ENCODE results near the gene DNMT3A.

Gene DNMT3A

GRCh38 chr2:25198209-25198525 lies 143.6 kb downstream of the DNMT3A start:
- DNase-seq (ENCODE audit: low read depth in 2 of 2) = no peak
- no peak for TF ChIP-seq CTCF (IDR thresholded peaks at IDR 0.05; ENCODE audit: low read depth, low read length)
- no peak overlapping the region for H3K4me3 ChIP-seq (replicated peaks in 1 of 2; ENCODE audit: low read depth in 2 of 2, low read length in 2 of 2)

- H3K4me3 ChIP-seq (replicated peaks in 1 of 2; ENCODE audit: low read depth in 2 of 2, low read length in 2 of 2) = no peak overlapping the region
- no peak for DNase-seq (ENCODE audit: low read depth in 2 of 2)
- TF ChIP-seq CTCF (IDR thresholded peaks at IDR 0.05; ENCODE audit: low read depth, low read length) = no peak
These were observed 144.2 kb downstream of the DNMT3A start for GRCh38 chr2:25197336-25198208.

DNA sequence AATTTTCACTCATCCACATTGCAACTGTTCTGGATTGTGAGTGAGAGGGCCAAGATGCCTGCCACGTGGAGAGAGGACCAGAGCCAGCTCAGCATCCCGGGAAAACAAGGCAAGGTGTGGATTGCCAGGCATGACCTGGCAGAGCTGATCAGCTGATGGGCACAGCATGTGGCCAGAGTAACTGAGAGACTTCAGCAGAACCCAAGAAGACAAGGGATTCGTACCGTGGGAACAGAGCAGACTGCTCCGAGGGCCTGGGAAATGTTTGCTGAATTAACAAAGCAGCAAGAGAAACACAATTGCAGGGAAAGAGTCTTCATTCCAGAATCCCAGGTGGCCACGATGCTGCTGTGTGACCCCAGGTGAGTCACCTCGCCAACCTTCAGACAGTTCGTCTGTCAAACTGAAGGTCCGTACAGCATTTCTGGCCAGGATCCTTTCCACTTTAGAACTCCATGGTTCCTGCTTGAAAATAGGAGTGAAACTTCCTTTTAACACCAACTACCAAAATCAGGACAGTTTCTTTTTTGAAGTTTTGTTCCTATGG lies 147.1 kb downstream of the DNMT3A start:
- H3K4me3 ChIP-seq (replicated peaks in 1 of 2; ENCODE audit: low read depth in 2 of 2, low read length in 2 of 2) = no peak overlapping the region
- TF ChIP-seq CTCF (IDR thresholded peaks at IDR 0.05; ENCODE audit: low read depth, low read length) = no peak
- DNase-seq (ENCODE audit: low read depth in 2 of 2) = no peak

DNA sequence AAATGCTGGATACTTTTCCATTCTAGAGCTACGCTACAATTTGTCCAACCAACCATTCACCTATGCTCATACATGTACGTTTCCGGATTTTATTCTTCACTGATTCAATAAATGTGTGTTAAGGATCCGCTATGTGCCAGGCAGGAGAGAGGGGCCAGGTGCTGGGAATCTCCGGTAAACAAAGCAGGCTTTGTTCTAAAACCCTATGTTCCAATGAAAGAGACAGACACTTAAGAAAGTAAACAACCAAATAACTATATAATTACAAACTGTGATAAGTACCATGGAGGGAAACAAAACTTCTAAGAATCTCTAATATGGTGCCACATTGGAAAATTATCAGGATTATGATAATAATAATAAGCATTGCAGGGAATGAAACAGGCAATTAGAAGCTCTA lies 151.2 kb downstream of the DNMT3A start:
- H3K4me3 ChIP-seq (replicated peaks in 1 of 2; ENCODE audit: low read depth in 2 of 2, low read length in 2 of 2) = no peak overlapping the region
- TF ChIP-seq CTCF (IDR thresholded peaks at IDR 0.05; ENCODE audit: low read depth, low read length) = no peak
- DNase-seq (ENCODE audit: low read depth in 2 of 2) = no peak

DNA sequence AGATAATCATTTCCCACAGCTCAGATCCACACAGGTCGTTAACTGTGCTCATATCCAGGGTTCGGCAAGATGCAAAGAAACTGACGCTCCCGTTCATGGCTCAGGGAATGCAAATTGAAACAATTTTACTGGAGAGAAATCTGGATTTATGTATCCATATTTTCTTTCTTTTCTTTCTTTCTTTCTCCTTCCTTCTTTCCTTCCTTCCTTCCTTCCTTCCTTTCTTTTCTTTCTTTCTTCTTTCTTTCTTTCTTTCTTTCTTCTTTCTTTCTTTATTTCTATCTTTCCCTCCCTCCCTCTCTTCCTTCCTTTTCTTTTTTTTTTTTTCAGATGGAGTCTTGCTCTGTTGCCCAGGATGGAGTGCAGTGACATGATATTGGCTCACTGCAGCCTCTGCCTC lies 153.3 kb downstream of the DNMT3A start:
- no peak for DNase-seq (ENCODE audit: low read depth in 2 of 2)
- no peak for TF ChIP-seq CTCF (IDR thresholded peaks at IDR 0.05; ENCODE audit: low read depth, low read length)
- H3K4me3 ChIP-seq (replicated peaks in 1 of 2; ENCODE audit: low read depth in 2 of 2, low read length in 2 of 2) = no peak overlapping the region

DNA sequence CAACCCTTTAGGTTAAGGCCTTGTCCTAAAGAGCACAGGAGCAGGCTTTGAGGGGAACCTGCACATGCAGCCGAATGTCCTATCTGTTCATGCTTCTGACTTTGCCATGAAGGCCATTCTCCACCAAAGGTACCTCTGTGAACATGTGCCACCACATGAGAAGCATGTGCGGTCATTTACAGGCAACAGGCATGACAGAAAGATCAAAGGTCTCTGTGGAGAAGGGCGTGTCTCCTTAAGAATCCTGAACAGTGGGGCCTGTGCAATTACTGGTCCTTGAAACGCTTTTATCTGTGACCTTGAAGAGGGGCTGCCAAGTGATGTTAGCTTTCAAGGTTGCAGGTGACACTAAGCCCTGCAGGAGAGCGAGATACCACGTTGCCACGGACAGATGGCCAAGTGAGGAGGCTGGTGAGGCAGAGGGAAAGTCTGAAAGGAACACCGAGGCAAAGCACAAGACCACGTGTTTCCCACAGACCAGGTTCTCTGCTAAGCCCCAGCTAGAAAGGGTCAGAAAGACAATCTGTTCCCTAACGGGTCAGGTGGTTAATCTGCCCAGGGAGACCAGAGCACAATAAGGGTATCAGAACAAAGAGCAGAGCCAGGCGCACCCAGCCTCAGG lies 153.9 kb downstream of the DNMT3A start:
- no peak for TF ChIP-seq CTCF (IDR thresholded peaks at IDR 0.05; ENCODE audit: low read depth, low read length)
- DNase-seq (ENCODE audit: low read depth in 2 of 2) = no peak
- no peak overlapping the region for H3K4me3 ChIP-seq (replicated peaks in 1 of 2; ENCODE audit: low read depth in 2 of 2, low read length in 2 of 2)
